ENCODE results near the gene SLC3A2.

The SLC3A2 gene

GRCh38 chr11:62882431-62882749 is 1.7 kb downstream of the SLC3A2 start:
- DNase-seq = no peak

- no peak for DNase-seq
Observed at GRCh38 chr11:62882788-62883501, 2.2 kb downstream of the SLC3A2 start.

- no peak for DNase-seq
Observed at GRCh38 chr11:62883673-62884072, 3.0 kb downstream of the SLC3A2 start.

- DNase-seq = no peak
Observed at GRCh38 chr11:62885137-62885750, 4.5 kb downstream of the SLC3A2 start.

- no peak for DNase-seq
Observed at GRCh38 chr11:62888406-62888805, 7.7 kb downstream of the SLC3A2 start.

- no peak for DNase-seq
Observed at GRCh38 chr11:62889126-62889483, 8.4 kb downstream of the SLC3A2 start.

- no peak for DNase-seq
Observed at GRCh38 chr11:62889484-62890437, 9.1 kb downstream of the SLC3A2 start.

- no peak for DNase-seq
Observed at GRCh38 chr11:62892077-62892922, 11.6 kb downstream of the SLC3A2 start.

- no peak for DNase-seq
Observed at GRCh38 chr11:62895501-62895900, 14.8 kb downstream of the SLC3A2 start.

GRCh38 chr11:62896049-62896448 is 15.4 kb downstream of the SLC3A2 start:
- DNase-seq = no peak

- DNase-seq = no peak
Observed at GRCh38 chr11:62897311-62897710, 16.6 kb downstream of the SLC3A2 start.

GRCh38 chr11:62898027-62898426 is 17.3 kb downstream of the SLC3A2 start:
- no peak for DNase-seq

GRCh38 chr11:62902932-62903331 is 22.2 kb downstream of the SLC3A2 start:
- DNase-seq = no peak

- no peak for DNase-seq
Observed at GRCh38 chr11:62905296-62905695, 24.6 kb downstream of the SLC3A2 start.

GRCh38 chr11:62905927-62906531 is 25.3 kb downstream of the SLC3A2 start:
- DNase-seq = peak; percentile 74

GRCh38 chr11:62908468-62909072 is 27.9 kb downstream of the SLC3A2 start:
- DNase-seq = no peak

- DNase-seq = no peak
Observed at GRCh38 chr11:62909107-62909894, 28.6 kb downstream of the SLC3A2 start.

- DNase-seq = no peak
Observed at GRCh38 chr11:62910141-62910882, 29.6 kb downstream of the SLC3A2 start.

- DNase-seq = no peak
Observed at GRCh38 chr11:62911137-62912130, 30.7 kb downstream of the SLC3A2 start.

All from stimulated activated CD4-positive, alpha-beta T cell treated with anti-CD3 and anti-CD28 coated beads, Interleukin-12 subunit alpha, Interleukin-12 subunit beta, amount 100 ng/mL, for 4 hours (primary cell).